HG03565 (cell line): ENCODE results near the gene RAMP1.
"Not testable (repeated sequence)": the region's sequence is repeated elsewhere in the genome, so short reads cannot be mapped to it uniquely, and the experiment has no call there.

Source experiments
- ATAC-seq: cut with Tn5 transposase; IDR thresholded peaks from one replicate; pipeline ENCODE4 v1.9.1; 2021; ENCODE audit warnings: mild to moderate bottlenecking, moderate library complexity; ENCODE audit not compliant: unreplicated experiment

Gene RAMP1

GRCh38 chr2:237942513-237942899 is 83.1 kb downstream of the RAMP1 start:
- no peak for ATAC-seq

GRCh38 chr2:237943395-237944094 is 84.1 kb downstream of the RAMP1 start:
- ATAC-seq: no peak

GRCh38 chr2:237944302-237944701 is 84.9 kb downstream of the RAMP1 start:
- no peak for ATAC-seq

- ATAC-seq: no peak
These were observed 87.0 kb downstream of the RAMP1 start for GRCh38 chr2:237946423-237946822.

GRCh38 chr2:237951354-237951753 is 91.9 kb downstream of the RAMP1 start:
- ATAC-seq: not testable (repeated sequence)

- no peak for ATAC-seq
These were observed 92.5 kb downstream of the RAMP1 start for GRCh38 chr2:237951878-237952277.

- no peak for ATAC-seq
These were observed 93.4 kb downstream of the RAMP1 start for GRCh38 chr2:237952851-237953250.

GRCh38 chr2:237955640-237956401 is 96.4 kb downstream of the RAMP1 start:
- no peak for ATAC-seq

- ATAC-seq: no peak
These were observed 96.9 kb downstream of the RAMP1 start for GRCh38 chr2:237956402-237956736.

GRCh38 chr2:237961637-237962036 is 102.2 kb downstream of the RAMP1 start:
- no peak for ATAC-seq
